Fibroblast of pulmonary artery (primary cell): Measurements from ENCODE around the gene CA10.
A peak's percentile ranks its signal among the peaks of the same experiment; 100 is the strongest.

Source experiments
- DNase-seq: peaks from one replicate; pipeline ENCODE4 v3.0.0-alpha.2; 2010; ENCODE audit warnings: low read depth
- H3K4me3 ChIP-seq: replicated peaks from 2 replicates; pipeline ENCODE4 v1.5.1; 2011; ENCODE audit warnings: low read depth, mild to moderate bottlenecking, control low read depth, low read length, moderate library complexity
- TF ChIP-seq, protein P1 (sequence below): IDR thresholded peaks from 2 replicates; pipeline ENCODE4 v1.5.1; 2011; ENCODE audit warnings: mild to moderate bottlenecking, control low read depth, low read length, inconsistent platforms; ENCODE audit errors: missing control alignments

The CA10 gene

DNA sequence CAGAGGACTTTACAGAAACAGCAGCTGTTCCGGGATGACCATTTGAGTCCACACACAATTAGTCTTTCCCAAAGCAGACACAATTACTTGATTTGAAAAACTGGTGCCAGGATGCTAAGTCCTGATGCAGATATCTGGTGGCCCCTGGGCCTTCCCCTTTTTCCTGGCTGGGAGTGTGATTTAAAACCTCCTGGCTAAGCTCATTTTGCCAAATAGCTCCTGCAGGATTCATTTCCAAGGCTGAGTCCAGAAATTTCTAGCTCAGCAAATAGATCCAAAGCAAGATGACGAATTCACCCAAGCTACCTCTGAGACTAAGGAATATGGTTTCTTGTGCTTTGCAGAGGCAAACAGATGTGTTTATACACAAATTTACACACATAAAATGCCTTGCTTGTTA lies 422.2 kb downstream of the CA10 start:
- TF ChIP-seq, protein P1, sequence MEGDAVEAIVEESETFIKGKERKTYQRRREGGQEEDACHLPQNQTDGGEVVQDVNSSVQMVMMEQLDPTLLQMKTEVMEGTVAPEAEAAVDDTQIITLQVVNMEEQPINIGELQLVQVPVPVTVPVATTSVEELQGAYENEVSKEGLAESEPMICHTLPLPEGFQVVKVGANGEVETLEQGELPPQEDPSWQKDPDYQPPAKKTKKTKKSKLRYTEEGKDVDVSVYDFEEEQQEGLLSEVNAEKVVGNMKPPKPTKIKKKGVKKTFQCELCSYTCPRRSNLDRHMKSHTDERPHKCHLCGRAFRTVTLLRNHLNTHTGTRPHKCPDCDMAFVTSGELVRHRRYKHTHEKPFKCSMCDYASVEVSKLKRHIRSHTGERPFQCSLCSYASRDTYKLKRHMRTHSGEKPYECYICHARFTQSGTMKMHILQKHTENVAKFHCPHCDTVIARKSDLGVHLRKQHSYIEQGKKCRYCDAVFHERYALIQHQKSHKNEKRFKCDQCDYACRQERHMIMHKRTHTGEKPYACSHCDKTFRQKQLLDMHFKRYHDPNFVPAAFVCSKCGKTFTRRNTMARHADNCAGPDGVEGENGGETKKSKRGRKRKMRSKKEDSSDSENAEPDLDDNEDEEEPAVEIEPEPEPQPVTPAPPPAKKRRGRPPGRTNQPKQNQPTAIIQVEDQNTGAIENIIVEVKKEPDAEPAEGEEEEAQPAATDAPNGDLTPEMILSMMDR: no peak
- no peak overlapping the region for H3K4me3 ChIP-seq
- DNase-seq: no peak

- DNase-seq: no peak
- H3K4me3 ChIP-seq: no peak overlapping the region
These were observed 423.5 kb downstream of the CA10 start for GRCh38 chr17:51734976-51735375.

DNA sequence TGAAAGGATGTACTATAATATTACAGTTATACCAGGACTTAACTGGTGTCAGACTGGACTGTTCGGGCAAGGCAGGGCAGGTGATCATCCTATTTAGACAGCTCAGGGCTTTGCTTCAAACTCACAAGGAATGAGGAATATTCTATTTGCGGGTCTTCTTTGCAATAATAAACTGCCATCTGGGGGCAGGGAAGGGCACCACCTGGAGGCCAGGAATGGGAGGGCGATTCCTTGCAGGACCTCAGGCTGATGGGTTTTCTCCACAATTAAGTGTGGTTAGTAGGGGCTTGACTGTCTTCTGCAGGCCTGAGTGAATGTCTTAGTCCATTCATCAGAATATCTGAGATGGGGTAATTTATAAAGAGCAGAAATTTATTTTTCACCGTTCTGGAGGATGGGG lies 424.1 kb downstream of the CA10 start:
- TF ChIP-seq, protein P1: peak; percentile 13
- no peak overlapping the region for H3K4me3 ChIP-seq
- no peak for DNase-seq

More at GRCh38 chr17:51734976-51735375, 423.5 kb downstream of the CA10 start:
- TF ChIP-seq, protein P1: no peak

- DNase-seq: no peak
- TF ChIP-seq, protein P1: no peak
- H3K4me3 ChIP-seq: no peak overlapping the region
These were observed 425.3 kb downstream of the CA10 start for GRCh38 chr17:51733166-51733565.

DNA sequence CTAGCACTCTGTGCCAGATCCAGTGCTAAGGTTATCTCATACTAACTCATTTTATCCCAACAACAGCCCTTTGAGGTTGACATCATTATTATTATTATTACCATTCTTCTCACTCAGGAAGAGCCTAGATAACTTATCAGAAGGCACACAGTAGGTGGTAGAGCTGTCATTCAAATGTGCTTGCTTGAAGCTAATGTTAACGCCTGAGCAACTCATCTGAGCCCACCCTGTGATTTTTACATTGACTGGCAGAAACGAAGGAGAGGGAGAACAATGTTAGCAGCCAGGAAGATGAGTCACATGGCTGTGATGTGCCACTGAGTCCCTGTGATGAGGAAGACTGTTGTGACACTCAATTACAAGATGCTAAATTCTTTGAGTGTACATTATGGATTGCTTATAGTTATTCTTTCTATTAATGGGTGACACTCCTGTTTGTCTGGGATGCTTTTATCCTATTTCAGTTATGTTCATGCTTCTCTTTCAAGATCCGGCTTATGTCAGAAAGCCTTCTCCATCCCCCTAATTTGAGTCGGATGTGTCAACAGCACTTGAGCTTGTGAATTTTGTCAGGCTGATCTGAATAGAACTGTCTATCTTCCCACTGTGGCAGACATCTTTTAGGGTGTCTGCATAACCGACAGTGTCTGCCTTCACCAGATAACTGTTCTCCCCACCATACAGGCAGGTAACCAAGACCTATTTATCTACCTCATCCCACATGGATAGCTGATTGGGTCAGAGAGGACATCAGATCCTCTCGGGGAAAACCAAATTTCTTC lies 426.4 kb downstream of the CA10 start:
- no peak overlapping the region for H3K4me3 ChIP-seq
- TF ChIP-seq, protein P1: no peak
- no peak for DNase-seq

DNA sequence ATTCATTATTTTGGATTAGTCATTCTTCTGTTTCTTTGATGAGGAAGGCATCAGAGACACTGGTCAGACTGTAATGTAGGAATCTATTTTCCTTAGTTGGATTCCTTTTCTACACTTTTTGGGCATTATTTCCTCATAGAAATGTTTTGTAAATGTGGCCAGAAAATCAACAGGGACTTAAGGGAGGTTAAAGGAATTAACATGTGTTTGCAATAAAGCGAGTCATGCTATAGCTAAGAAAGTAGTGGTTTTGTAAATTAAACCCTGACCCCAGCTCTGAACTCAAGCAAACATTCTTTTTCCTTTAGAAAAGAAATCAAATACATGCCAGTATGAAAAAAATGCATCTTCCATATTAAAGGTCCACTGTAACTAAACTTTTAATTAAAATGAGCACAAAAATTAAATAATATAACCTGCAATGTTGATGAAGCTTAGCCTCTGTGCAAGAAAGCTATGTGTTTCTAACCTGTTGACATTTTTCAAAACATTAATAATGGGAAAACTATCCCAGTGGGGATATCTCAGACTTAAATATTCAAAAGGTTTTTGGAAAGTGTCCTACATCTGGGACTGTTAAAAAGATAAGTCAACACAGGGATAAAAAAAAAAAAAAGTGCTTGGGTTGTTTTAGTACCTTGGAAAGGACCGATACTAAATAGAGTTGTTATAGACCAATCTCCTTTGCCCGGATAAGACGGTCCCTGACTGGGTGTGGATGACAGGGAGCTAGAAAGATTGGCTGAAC lies 428.0 kb downstream of the CA10 start:
- TF ChIP-seq, protein P1: no peak
- no peak for DNase-seq
- no peak overlapping the region for H3K4me3 ChIP-seq
